ENCODE measurements around the gene FERMT1. TPM values are rescaled to one million over a fixed set of nuclear protein-coding genes. Genes with fewer than 3 reads are reported as not detected.
A peak's percentile ranks its signal among the peaks of the same experiment; 100 is the strongest.

FERMT1 gene
- total and polyA plus RNA-seq, 2 of the 13 experiments (the other 11 are each of a cell fraction or from before 2014, with no cell fraction given), result 15.8 to 29.5 TPM

DNA sequence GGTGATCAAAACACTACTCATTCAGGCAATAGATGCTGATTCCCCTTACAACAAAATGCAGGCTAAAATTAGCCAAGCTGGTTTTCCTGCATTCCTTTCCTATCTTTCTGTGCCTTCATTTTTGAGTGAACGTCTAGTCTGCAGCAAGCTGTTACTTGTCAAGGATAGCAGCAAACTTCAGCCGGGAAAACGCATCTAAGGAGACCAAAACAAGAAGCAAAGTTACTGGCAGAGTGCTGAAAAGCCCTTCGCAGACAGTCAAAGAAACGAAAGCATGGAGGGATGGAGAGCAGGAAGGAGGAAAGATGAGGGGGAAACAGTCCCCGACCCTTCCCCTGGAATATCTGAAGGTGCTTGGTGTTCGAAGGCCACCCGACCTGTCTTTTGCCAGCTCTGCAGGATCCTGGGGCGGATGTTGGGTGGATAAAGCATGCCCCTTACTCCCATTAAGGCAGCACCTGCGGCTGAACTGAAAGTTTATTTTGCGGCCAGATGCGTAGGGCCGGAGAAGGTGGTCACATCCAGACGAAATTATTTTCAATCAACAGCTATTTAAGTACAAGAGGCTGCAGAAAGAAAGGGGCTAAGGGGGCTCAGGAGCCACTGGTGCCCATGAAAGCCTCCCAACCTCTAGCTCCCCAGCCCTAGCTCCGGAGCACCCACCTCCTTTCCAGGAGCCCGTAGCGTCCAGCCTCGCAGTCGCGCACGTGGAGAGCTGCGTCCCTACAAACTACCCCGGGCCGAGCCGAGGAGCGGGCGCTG lies 538 bp downstream of the FERMT1 start (continued):
- peak; percentile 93 for TF ChIP-seq ZNF800 (CRISPR knock-in tag; IDR thresholded peaks at IDR 0.05)
- 0 out of 2 replicates have a peak, but pooled peaks have one; percentile 61 for TF ChIP-seq AKNA (CRISPR knock-in tag; IDR thresholded peaks at IDR 0.05; ENCODE audit: borderline replicate concordance)
- TF ChIP-seq HDAC2 (CRISPR knock-in tag; IDR thresholded peaks at IDR 0.05), result peak; percentile 8; the same call in 1 of the 2 replicates
- TF ChIP-seq ZNF883 (CRISPR knock-in tag; IDR thresholded peaks at IDR 0.05; ENCODE audit: not compliant biosample characterization), result no peak
- TF ChIP-seq NAIF1 (CRISPR knock-in tag; IDR thresholded peaks at IDR 0.05; ENCODE audit: borderline replicate concordance), result peak; percentile 7; the same call in 1 of the 2 replicates
- no peak for TF ChIP-seq TBX3 (IDR thresholded peaks at IDR 0.05; ENCODE audit: borderline replicate concordance)
- peak; percentile 87; the same call in 1 of the 2 replicates for TF ChIP-seq ZC3H13 (CRISPR knock-in tag; IDR thresholded peaks at IDR 0.05)
- 0 out of 2 replicates have a peak, but pooled peaks have one; percentile 25 for TF ChIP-seq SP140L (CRISPR knock-in tag; IDR thresholded peaks at IDR 0.05; ENCODE audit: borderline replicate concordance)
- TF ChIP-seq ZNF253 (CRISPR knock-in tag; IDR thresholded peaks at IDR 0.05; ENCODE audit: borderline replicate concordance), result no peak
- TF ChIP-seq PAX8 (CRISPR knock-in tag; IDR thresholded peaks at IDR 0.05; ENCODE audit: borderline replicate concordance), result no peak
- no peak for TF ChIP-seq ZBTB3 (CRISPR knock-in tag; IDR thresholded peaks at IDR 0.05; ENCODE audit: borderline replicate concordance, low read depth)
- no peak for TF ChIP-seq ZNF354B (CRISPR knock-in tag; IDR thresholded peaks at IDR 0.05)
- 0 out of 2 replicates have a peak, but pooled peaks have one; percentile 16 for TF ChIP-seq SP5 (CRISPR knock-in tag; IDR thresholded peaks at IDR 0.05; ENCODE audit: borderline replicate concordance, low read depth)
- TF ChIP-seq, protein P1, sequence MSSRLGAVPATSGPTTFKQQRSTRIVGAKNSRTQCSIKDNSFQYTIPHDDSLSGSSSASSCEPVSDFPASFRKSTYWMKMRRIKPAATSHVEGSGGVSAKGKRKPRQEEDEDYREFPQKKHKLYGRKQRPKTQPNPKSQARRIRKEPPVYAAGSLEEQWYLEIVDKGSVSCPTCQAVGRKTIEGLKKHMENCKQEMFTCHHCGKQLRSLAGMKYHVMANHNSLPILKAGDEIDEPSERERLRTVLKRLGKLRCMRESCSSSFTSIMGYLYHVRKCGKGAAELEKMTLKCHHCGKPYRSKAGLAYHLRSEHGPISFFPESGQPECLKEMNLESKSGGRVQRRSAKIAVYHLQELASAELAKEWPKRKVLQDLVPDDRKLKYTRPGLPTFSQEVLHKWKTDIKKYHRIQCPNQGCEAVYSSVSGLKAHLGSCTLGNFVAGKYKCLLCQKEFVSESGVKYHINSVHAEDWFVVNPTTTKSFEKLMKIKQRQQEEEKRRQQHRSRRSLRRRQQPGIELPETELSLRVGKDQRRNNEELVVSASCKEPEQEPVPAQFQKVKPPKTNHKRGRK (CRISPR knock-in tag; IDR thresholded peaks at IDR 0.05), result 0 out of 2 replicates have a peak, but pooled peaks have one; percentile 56
- TF ChIP-seq ZFP36L1 (CRISPR knock-in tag; IDR thresholded peaks at IDR 0.05), result no peak
- TF ChIP-seq ZNF530 (CRISPR knock-in tag; IDR thresholded peaks at IDR 0.05; ENCODE audit: low read depth), result no peak
- TF ChIP-seq REL (CRISPR knock-in tag; conservative IDR thresholded peaks at IDR 0.05), result no peak
- no peak for TF ChIP-seq NCOA5 (CRISPR knock-in tag; IDR thresholded peaks at IDR 0.05)
- no peak for TF ChIP-seq ZSCAN20 (CRISPR knock-in tag; IDR thresholded peaks at IDR 0.05; ENCODE audit: borderline replicate concordance)
